Measurements from ENCODE around the gene SYCE3. TPM values are rescaled to one million over a fixed set of nuclear protein-coding genes. Genes with fewer than 3 reads are reported as not detected.

Gene SYCE3
- total RNA-seq, 1 donor from 2014 or later: not detected

GRCh38 chr22:50503475-50504145 is 59.1 kb downstream of the SYCE3 start:
- no peak for DNase-seq (ENCODE audit: low read depth)

GRCh38 chr22:50502628-50503474 is 59.9 kb downstream of the SYCE3 start:
- DNase-seq (ENCODE audit: low read depth): no peak

GRCh38 chr22:50502096-50502495 is 60.6 kb downstream of the SYCE3 start:
- DNase-seq (ENCODE audit: low read depth): no peak

Other genes with a start within 250 kb of the SYCE3 start
- 4.7 TPM in 2 replicates for gene DENND6B, start 235.9 kb downstream of the SYCE3 start, total RNA-seq
- 65.8 and 74.8 TPM in 2 replicates for gene PPP6R2, start 219.6 kb downstream of the SYCE3 start, total RNA-seq
- gene SBF1, start 87.9 kb downstream of the SYCE3 start, total RNA-seq: 121 and 127 TPM in 2 replicates
- 0.67 and 1.6 TPM in 2 replicates for gene ADM2, start 81.4 kb downstream of the SYCE3 start, total RNA-seq
- gene MIOX, start 76.1 kb downstream of the SYCE3 start, total RNA-seq: not detected in 2 replicates
- gene LMF2, start 55.2 kb downstream of the SYCE3 start, total RNA-seq: 41.3 and 46.6 TPM in 2 replicates
- 21.6 and 25.3 TPM in 2 replicates for gene NCAPH2, start 54.7 kb downstream of the SYCE3 start, total RNA-seq
- 0.68 and 1.6 TPM in 2 replicates for gene SCO2, start 37.3 kb downstream of the SYCE3 start, total RNA-seq
- 1.7 and 2.1 TPM in 2 replicates for gene TYMP, start 32.9 kb downstream of the SYCE3 start, total RNA-seq
- gene KLHDC7B, start 17.0 kb downstream of the SYCE3 start, total RNA-seq: not detected in 2 replicates
- 3.9 and 11.5 TPM in 2 replicates for gene CPT1B, start 15.5 kb upstream of the SYCE3 start, total RNA-seq
- 42.7 and 47.0 TPM in 2 replicates for gene CHKB, start 19.9 kb upstream of the SYCE3 start, total RNA-seq
- gene MAPK8IP2, start 37.9 kb upstream of the SYCE3 start, total RNA-seq: 0.16 and 0.36 TPM in 2 replicates
- gene ARSA, start 65.2 kb upstream of the SYCE3 start, total RNA-seq: 30.5 and 37.4 TPM in 2 replicates
- gene SHANK3, start 109.9 kb upstream of the SYCE3 start, total RNA-seq: 0.32 and 0.47 TPM in 2 replicates
- gene ACR, start 175.3 kb upstream of the SYCE3 start, total RNA-seq: not detected in 2 replicates
- gene RABL2B, start 220.7 kb upstream of the SYCE3 start, total RNA-seq: 8.8 and 9.8 TPM in 2 replicates

All from myocyte (in vitro differentiated cells).